Fibroblast of peridontal ligament (primary cell): ENCODE data around the gene PDS5B.
A peak's percentile ranks its signal among the peaks of the same experiment; 100 is the strongest.
"Not testable (repeated sequence)": the region's sequence is repeated elsewhere in the genome, so short reads cannot be mapped to it uniquely, and the experiment has no call there.

Source experiments
- DNase-seq: peaks from one replicate; pipeline ENCODE4 v3.0.0-alpha.2; 2010; ENCODE audit errors: extremely low read depth

The PDS5B gene

DNA sequence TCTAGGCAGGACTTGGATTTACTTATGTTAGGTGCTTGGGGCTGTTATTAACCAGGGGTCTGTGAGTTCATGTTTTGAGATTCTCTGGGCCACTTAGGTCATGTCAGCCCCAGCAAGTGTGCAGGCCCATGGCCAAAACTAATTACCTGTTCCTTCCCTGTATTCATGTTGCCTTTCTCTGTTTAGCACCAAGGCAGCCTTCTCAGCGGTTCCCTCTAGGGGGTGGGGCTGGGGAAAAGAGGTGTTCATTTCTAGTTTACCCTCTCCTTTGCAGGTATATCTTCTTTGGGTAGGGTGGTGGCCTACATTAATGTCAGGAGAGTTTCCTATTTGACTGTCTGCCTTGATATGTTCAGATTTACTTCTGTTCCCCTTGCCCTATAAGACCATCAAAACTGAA is 61.7 kb downstream of the PDS5B start:
- no peak for DNase-seq

DNA sequence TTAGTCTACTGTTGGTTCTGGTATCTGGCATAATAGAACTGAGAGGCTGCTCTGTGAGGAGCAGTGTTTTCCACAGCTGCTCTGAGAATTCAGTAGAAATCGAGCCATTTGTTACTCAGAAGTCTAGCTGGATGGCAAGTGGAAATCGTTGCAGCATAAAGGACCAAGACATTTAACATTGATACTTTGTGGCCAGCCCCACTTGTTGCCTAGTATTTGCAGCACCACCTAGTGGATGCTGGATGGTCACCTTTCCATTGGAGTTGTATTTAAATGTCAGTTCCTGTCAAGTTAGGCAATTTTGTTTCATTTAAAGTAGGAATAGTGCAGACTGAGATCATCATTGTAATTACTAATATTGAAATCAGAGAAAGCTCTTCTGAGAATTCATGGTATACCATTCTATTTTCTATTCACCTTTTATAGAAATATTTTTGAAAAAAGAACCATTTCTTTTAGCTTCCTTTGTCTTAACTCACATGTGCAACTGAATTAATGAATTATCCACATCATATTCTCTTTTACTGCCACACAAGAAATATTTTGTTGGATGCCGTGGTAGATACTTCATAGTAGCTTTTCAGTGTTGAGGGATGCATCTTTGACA is 64.6 kb downstream of the PDS5B start:
- peak; percentile 78 for DNase-seq

DNA sequence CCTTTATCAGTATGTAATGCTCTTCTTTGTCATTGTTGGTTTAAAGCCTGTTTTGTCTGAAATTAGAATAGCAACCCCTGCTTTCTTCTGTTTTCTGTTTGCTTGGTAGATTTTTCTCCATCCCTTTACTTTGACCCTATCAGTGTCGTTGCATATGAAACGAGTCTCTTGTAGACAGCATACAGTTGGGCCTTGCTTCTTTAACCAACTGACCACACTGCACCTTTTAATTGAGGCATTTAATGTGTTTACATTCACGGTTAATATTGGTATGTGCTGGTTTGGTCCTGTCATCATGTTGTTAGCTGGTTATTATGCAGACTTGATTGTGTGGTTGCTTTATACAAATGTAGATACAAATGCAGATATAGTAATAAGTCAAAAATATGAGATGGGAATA is 71.1 kb downstream of the PDS5B start:
- no peak for DNase-seq

DNA sequence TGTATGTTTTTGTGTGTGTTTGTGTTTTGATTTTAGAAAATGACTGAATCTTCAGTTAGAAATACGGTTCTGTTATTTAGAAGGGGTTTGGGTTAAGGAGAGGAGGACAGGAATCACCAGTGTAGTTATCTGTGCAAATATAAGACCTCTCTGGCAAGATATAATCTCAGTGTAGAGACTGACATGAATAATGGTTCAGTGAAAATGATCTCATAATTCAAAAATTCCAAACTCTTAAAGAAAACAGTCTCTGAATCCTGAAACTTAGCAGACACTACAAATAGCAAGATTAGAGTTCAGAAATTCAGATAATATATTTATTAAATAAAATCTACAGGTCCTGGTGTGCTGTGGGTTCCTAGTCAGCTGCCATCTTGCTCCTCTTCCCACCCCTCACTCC is 73.5 kb downstream of the PDS5B start:
- DNase-seq = peak; percentile 27

DNA sequence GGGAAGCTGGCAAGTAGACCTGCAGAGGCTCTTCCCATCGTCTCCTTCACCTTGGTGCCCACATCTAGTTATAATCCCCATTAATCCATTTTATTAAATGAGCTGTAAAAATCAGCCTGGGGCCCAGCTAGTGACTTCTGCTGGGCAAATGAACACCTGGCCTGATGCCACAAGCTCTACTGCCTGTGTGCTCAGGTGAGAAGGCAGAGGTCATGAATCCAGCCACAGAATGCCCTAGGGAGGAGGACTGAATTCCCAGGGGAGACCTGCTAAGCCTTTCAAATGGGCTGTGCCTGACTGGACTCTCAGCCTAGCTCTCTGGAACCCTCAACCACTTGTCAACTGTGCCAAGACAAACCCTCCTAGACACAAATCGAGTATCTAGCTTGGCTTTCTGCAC is 74.0 kb downstream of the PDS5B start:
- no peak for DNase-seq

DNA sequence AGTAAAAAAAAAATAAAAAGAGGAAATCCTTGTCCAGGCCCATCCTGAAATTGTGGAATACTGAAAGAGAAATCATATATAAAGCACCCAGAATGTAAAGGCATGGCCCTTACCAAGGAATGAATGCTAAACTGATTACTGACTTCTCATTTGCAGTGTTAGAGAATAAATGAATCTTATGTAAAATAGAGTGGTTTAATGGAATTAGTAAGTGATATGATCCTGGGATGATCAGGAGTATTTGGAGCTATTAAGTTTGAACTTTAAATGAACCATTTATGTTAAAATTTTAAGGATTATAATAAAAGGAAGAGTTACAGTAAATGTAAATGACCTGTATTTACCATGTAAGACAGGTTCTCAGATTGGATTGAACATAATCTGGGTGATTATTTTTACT is 75.4 kb downstream of the PDS5B start:
- no peak for DNase-seq

DNA sequence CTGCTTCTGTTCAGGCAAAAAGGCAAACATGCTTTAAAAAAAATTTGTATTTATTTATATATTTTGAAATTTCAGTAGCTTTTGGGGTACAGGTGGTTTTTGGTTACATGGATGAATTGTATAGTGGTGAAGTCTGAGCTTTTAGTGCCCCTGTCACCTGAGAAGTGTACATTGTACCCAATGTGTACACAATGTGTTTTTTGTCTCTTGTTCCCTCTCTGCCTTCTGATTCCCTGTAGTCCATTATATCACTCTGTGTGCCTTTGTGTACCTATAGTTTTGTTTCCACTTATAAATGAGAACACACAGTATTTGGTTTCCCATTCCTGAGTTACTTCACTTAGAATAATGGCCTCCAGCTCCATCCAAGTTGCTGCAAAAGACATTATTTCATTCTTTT is 77.4 kb downstream of the PDS5B start:
- DNase-seq = no peak

DNA sequence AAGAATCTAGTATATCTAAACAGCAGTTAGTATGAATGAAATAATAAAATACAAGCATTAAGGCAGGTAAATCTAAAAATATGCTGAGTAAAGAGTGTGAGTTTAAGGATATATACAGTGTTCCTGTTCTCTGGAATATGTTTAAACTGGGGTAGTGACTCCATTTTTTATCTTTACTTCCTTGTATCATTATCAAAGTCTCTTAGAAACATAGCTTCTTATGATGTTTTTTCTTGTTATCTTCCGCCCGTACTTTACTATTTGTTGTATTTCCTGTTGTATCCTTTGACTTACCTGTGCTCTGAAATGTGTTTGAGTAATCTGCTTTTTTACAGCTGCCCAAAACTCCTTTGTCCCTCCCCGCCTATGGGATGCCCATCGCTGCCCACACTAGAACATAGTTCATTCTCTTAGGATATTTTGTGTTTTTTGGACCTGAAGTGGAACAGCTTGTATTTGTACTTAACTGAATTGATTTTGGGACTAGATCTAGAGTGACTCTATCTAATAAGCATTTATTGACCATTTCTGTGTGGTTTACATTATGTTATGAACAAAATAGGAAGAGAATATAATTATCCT is 80.8 kb downstream of the PDS5B start:
- no peak for DNase-seq

DNA sequence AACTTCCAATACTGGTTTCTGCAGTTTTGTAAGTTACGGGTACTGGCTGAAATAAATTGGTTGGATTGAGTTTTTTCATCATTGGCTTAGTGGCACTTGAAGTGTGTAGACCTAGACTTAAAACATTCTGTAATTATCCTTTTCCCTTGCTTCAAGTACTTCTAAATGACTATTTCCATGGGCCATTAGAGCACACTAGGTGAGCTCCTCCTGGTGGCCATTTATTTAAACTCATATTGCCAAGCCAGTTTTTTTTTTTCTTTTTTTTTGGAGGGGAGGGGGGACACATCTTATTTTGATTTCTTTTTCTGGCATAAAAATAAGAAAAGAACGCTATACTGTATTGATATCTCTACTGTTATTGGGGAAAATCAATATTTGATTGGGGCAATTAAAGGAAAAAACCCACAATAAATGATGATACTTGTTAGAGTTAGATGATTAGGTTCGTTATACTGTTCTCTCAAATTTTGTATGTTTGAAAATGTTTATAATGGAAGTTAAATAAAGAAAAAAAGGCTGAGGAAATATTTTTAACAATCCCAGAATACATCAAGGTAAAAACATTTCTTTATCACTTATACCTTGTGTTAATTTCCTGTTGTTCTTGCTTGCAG is 82.9 kb downstream of the PDS5B start:
- peak; percentile 77 for DNase-seq

DNA sequence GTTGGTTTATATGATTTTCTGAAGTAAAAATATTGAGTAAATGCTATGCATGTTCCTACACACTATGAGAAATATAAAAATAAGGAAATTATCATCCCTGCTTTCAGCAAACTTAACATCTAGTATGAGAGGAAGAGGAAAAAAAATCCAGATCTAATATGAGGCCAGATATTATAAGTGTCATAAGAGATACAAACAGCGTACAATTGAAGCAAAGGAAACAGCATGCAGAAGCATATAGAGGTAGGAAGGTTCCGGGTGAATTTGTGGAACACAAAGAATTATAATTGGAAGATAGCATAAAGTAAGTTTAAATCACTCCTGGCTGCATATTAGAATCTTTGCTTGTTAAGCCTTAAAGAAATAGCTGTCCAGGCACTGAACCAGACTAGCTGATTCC is 88.3 kb downstream of the PDS5B start:
- DNase-seq = no peak

DNA sequence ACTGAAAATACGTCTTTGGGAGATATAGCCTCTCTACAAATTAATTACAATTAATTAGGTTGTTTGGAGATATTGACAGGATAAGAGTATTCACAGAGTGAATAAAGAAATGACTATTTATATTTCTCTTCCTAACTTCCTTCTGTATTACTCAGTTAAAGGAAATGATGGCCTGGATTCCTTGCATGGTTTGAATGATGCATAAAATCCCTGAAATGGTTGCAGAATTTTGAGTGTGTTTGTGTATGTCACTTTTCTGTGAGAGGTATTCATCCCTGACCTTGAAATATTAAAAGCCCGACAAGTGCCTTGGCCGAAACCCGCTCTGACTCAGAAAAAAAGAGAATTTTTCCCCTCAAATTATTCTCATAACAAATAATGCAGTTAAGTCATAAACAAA is 90.0 kb downstream of the PDS5B start:
- no peak for DNase-seq

DNA sequence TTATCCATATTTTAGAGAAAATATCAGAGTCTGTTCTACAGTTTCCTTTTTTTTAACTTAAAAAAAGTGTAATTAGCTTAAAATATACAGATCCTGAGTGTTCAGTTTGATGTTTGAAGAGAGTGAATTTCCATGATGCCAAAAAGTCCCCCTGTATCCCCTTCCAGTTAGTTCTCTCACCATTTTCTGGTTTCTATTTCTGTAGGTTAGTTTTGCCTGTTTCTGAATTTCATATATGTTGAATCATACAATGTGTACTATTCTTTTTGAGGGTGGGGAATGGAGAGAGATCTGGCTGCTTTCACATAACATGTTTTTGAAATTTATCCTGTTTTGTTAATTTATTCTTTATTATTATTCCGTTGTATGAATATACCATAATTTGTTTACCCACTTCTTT is 95.9 kb downstream of the PDS5B start:
- DNase-seq = no peak

DNA sequence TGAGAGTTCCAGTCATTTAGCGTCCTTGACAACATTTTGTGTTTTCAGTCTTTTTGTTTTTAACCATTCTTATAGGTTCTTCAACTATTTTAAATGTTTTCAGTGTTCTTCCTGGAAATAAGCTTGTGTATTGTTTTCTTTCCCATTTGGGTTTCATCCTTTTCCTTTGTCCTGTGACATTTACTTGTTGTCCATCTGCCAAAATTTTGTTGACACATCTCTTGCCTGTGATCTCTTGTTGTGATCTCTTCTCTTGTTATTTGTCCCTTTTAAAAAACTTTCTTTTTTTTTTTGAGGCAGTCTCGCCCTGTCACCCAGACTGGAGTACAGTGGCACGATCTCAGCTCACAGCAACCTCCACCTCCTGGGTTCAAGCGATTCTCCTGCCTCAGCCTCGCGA is 96.5 kb downstream of the PDS5B start:
- no peak for DNase-seq

DNA sequence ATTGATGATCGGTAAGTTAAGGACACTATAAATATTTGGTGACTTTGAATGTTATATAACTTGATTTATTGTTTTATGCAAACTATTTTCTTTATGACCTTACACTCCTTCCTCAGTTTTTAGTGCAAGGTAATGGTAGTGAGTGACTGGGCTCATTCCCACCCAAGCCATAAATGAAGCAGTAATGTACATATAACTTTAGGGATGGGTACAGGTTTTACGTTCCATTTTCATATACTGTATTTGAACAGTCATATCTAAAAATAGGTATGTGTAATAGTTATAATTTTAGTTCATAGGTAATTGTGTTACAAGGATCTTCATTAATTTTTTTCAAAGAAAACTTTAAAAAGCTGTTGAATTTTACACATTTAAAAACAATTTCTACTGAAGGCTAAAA is 101.0 kb downstream of the PDS5B start:
- DNase-seq = no peak

DNA sequence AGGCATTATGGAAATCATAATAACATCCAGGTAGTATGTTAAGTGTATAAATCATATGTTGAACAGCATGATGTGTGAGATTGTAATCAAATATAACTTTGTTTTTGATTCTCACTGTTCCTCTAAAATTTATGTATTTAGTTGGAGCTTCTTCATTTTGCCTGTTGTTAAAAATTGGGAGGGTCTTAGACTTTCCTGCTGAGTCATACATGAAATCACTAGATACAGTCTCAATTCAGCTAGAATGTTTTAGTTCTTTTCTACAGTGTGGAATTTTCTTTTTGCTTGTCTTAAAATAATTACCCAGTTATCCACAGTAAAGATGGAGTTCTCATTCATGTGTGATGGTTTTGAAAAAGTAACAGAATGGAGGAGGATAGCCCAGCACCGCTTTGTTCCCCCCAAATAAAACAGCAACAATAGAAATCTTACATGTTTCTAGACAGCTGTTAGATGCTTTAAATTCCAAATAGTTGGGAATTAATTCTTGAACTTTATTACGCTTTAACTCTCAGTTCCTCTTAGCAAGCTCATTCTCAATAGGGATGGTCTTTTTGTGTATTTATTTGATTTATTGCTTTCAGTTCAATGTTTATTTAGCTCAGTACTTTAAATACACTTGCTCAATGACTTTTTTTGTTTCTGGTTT is 109.5 kb downstream of the PDS5B start:
- DNase-seq = peak; percentile 5

DNA sequence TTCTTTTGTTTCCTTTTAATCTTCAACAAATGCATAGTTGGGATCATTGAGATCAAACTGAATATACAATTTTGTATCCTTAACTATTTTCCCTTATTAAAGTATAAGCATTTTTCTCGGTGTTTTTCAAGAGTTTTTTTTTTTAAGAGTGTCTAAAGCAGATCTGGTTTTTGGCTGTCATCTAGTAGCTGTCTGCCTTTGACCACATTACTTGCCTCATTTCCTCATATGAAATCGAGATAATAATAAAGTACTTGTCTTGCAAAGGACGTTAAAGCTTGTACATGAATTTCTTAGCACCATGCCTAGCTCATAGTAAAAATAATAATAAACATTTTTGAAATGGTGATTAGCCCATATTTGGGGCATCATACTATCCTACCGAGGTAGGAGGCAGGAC is 121.2 kb downstream of the PDS5B start:
- no peak for DNase-seq

DNA sequence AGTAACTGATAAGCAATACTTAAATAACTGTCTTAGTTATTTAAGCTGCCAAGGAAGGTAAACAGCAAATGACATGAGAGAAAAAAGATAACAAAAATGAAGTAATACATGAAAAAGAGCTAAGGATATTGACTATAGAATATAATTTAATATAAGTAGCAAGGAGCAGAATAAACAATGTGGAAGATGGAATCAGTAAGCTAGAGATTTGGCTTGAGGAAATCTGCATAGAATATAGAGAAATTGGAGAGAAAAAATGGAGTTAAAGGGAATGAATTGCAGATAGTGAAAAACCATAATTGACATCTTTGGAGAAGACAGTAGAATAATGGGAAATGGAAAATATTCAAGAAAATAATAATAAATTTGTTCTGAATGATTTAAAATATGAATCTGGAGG is 127.1 kb downstream of the PDS5B start:
- DNase-seq = no peak

DNA sequence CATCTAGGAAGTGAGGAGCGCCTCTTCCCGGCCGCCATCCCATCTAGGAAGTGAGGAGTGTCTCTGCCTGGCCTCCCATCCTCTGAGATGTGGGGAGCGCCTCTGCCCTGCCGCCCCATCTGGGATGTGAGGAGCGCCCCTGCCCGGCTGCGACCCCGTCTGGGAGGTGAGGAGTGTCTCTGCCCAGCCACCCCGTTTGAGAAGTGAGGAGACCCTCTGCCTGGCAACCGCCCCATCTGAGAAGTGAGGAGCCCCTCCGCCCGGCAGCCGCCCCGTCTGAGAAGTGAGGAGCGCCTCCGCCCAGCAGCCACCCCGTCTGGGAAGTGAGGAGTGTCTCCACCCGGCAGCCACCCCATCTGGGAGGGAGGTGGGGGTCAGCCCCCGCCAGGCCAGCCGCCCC is 129.9 kb downstream of the PDS5B start:
- not testable (repeated sequence) for DNase-seq

DNA sequence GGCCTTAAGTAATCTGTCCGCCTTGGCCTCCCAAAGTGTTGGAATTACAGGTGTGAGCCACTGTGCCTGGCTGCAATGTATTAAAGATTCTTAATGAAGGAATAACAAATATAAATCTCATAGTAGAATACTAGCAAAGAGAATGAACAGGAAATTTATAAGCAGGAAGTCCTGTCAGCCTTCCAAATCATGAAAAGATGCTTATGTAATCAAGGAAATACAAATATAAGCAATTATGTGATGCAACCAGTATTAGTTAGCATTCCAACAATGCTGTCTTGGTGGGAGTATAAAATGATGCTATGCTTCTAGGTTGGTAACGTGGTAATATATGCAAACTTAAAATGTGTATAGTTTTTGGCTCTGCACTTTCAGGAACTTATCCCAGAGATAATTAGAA is 133.8 kb downstream of the PDS5B start:
- peak; percentile 18 for DNase-seq

DNA sequence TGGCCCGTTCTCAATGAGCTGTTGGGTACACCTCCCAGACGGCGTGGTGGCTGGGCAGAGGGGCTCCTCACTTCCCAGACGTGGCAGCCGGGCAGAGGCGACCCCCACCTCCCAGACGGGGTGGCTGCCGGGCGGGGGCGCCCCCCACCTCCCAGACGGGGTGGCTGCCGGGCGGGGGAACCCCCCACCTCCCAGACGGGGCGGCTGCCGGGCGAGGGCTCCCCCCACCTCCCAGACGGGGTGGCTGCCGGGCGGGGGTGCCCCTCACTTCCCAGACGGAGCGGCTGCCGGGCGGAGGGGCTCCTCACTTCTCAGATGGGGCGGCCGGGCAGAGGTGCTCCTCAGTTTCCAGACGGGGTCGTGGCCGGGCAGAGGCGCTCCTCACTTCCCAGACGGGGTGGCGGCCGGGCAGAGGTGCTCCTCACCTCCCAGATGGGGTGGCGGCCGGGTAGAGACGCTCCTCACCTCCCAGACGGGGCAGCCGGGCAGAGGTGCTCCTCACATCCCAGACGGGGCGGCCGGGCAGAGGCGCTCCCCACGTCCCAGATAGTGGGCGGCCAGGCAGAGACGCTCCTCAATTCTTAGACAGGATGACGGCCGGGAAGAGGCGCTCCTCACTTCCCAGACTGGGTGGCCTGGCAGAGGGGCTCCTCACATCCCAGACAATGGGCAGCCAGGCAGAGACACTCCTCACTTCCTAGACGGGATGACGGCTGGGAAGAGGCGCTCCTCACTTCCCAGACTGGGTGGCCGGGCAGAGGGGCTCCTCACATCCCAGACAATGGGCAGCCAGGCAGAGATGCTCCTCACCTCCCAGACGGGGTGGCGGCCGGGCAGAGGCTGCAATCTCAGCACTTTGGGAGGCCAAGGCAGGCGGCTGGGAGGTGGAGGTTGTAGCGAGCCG is 135.1 kb downstream of the PDS5B start:
- not testable (repeated sequence) for DNase-seq

DNA sequence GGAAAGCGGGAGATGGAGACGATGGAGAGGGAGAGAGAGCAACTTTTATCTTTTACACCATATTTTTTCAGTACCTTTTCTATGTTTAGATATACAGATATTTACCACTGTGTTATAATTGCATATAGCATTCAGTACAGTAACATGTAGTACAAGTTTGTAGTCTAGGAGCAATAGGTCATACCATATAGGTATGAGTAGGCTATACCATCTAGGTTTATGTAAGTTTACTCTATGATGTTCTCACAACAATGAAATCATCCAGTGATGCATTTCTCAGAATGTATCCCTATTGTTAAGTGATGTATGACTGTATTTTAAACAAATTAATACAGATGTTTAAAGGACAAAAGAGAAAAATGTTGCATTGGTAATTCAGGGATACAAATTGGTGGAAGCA is 136.1 kb downstream of the PDS5B start:
- no peak for DNase-seq

DNA sequence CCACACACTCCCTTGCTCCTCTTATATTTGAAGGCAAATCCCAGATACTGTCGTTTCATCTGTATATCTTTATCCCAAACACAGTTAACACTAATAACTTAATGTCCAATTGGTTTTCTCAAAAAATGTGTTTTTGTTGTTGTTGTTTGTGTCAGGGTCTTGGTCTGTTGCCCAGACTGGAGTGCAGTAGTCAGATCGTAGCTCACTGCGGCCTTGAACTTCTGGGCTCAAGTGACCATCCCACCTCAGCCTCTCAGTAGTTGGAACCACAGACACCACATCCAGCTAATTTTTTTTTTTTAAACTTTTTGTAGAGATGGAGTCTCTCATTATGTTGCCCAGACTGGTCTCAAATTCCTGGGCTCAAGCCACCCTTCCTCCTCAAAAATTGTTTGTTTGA is 137.7 kb downstream of the PDS5B start:
- DNase-seq = no peak
